HG02610 (cell line): ENCODE results near the gene CD34.

Experiments used
- ATAC-seq: cut with Tn5 transposase; IDR thresholded peaks from one replicate; pipeline ENCODE4 v1.9.1; 2021; ENCODE audit warnings: mild to moderate bottlenecking, moderate library complexity; ENCODE audit not compliant: unreplicated experiment

Gene CD34

DNA sequence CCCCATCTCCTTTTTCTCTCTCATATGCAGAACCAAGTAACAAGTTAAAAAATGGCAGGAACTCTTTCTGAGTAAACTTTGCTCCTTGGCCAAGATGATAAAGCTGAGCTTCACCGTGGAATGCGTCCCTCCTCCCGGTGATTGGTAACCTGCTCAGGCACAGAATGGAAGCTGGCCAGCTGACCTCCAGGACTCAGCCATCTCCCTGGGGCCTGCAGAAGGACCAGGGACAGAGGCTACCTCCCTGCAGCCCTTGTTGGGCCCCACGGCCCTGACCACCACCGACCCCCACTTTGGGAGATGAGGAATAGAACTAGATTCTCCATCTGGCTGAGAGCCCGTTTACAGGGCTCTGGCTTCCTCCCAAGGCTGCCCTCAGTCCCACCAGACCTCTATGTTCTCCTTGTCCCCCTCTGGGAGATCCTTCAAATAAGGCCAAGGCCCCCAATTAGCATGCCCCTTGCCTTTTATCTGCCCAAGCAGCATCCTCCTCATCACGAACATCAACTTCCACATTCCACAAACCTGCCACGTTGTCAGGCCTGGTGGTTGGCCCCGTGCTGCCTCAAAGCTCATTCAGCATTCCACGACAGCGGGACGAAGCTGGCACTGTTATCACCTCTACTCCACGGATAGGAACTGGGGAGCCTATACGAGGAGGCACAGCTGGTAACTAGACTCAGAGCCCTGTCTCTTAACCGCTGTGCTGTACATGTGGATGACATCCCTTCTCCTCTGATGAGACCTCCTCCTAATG lies 74.2 kb downstream of the CD34 start:
- no peak for ATAC-seq

DNA sequence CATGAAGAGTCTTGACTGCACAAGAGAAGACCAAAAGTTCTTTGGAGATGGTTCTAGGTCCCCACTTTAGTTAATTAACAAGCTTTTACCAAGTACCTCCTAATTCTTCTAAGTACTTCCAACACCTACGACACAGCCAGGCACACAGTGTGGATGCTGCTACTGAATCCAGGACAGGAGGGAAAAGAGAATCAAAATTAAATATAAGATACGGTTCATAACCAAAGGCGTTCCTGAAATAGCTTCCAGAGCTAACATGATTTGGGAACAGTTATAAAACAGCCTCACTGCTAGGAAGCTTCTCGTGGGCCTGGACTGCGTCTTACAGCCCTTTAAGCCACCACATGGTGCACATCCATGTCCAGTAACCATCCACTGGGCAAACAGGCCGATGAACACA lies 75.0 kb downstream of the CD34 start:
- no peak for ATAC-seq

DNA sequence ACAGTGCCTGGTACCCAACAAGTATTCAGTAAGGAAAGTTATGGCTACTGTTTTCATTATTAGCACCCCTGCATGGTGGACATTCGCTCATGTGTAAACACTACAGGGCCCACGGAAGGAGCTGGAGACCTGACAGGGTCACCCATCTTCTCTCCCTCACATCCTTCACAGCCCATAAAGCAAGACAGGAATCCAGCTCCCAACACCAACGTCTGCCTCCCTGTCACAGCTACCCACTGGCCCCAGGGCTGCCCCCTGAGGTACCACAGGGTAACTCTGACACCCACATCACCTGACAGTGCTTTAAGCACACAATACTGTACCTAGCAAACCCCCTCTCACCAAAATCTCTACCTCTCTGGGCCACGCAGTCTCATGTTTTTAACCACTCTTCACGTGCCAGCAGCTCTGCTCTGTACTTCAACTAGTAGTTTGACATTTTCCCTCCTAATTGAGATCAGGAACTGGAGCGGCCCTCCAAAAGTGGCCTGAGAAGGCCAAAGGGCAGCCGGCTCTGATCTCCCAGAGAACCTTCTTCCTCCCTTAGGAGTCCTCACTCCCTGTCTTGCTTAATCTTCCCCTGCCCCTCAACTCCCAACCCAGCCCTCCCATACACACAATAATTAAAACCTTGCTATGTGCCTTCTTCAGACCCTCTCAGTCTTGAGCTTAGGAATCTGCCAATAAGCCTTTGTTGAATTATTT lies 76.8 kb downstream of the CD34 start:
- ATAC-seq: no peak

- no peak for ATAC-seq
Measured at GRCh38 chr1:207833381-207833780, 77.5 kb downstream of the CD34 start.

GRCh38 chr1:207832796-207833195 lies 78.1 kb downstream of the CD34 start:
- ATAC-seq: no peak

GRCh38 chr1:207831517-207832327 lies 79.2 kb downstream of the CD34 start:
- peak; percentile 77 for ATAC-seq
